PC-3 (cell line): ENCODE results near the gene BRAT1.

Source experiments
- EZH2 ChIP-seq: fragments of 300-600 bp; sonication (generic); IDR thresholded peaks from one replicate; pipeline ENCODE4 v1.6.1; 2017; ENCODE audit warnings: antibody characterized with exemption, mild to moderate bottlenecking, low read length; ENCODE audit not compliant: unreplicated experiment
- TF ChIP-seq, protein P1 (sequence below): fragments of 300-600 bp; sonication (generic); conservative IDR thresholded peaks from 2 replicates; pipeline ENCODE4 v1.5.1; 2017; ENCODE audit warnings: antibody characterized with exemption, low read depth, mild to moderate bottlenecking, low read length

DNA sequence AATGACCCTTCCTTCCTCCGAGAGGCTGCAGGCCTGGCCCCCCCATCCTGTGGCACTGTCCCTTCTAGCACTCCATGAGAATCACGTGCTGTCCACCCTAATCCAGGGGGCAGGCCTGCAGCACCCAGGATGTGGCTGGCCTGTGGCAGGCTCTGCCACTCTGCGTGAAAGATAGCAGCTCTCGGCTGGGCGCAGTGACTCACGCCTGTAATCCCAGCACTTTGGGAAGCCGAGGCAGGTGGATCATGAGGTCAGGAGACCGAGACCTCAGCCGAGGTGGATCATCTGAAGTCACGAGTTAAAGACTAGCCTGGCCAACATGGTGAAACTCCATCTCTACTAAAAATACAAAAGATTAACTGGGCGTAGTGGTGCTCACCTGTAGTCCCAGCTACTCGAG is 54.6 kb downstream of the BRAT1 start:
- TF ChIP-seq, protein P1, sequence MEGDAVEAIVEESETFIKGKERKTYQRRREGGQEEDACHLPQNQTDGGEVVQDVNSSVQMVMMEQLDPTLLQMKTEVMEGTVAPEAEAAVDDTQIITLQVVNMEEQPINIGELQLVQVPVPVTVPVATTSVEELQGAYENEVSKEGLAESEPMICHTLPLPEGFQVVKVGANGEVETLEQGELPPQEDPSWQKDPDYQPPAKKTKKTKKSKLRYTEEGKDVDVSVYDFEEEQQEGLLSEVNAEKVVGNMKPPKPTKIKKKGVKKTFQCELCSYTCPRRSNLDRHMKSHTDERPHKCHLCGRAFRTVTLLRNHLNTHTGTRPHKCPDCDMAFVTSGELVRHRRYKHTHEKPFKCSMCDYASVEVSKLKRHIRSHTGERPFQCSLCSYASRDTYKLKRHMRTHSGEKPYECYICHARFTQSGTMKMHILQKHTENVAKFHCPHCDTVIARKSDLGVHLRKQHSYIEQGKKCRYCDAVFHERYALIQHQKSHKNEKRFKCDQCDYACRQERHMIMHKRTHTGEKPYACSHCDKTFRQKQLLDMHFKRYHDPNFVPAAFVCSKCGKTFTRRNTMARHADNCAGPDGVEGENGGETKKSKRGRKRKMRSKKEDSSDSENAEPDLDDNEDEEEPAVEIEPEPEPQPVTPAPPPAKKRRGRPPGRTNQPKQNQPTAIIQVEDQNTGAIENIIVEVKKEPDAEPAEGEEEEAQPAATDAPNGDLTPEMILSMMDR = no peak
- no peak for TF ChIP-seq EZH2
